Activated T-helper 1 cell treated with anti-CD3 and anti-CD28 coated beads, Interleukin-2, amount 50 U/mL, for 16 hours (primary cell): Measurements from ENCODE around the gene UPP2.

Experiments used
- DNase-seq, 2 donors: peaks; one replicate each; pipeline ENCODE4 v3.0.0-alpha.2; 2020; ENCODE audit warnings: low read depth in 1 of 2, low spot score in 1 of 2

UPP2 gene

GRCh38 chr2:158104903-158105302 is 3.2 kb downstream of the UPP2 start:
- DNase-seq = no peak

GRCh38 chr2:158112992-158113391 is 11.3 kb downstream of the UPP2 start:
- DNase-seq = no peak

- no peak for DNase-seq
Observed at GRCh38 chr2:158113741-158114295, 12.1 kb downstream of the UPP2 start.

GRCh38 chr2:158114516-158114915 is 12.8 kb downstream of the UPP2 start:
- no peak for DNase-seq

GRCh38 chr2:158115202-158115767 is 13.6 kb downstream of the UPP2 start:
- no peak for DNase-seq

GRCh38 chr2:158116936-158117335 is 15.3 kb downstream of the UPP2 start:
- DNase-seq = no peak

- no peak for DNase-seq
Observed at GRCh38 chr2:158120102-158120501, 18.4 kb downstream of the UPP2 start.

- no peak for DNase-seq
Observed at GRCh38 chr2:158120664-158121641, 19.3 kb downstream of the UPP2 start.

- no peak for DNase-seq
Observed at GRCh38 chr2:158124896-158125295, 23.2 kb downstream of the UPP2 start.

- DNase-seq = no peak
Observed at GRCh38 chr2:158125756-158126498, 24.3 kb downstream of the UPP2 start.

- DNase-seq = no peak
Observed at GRCh38 chr2:158127380-158127804, 25.7 kb downstream of the UPP2 start.

GRCh38 chr2:158128168-158128973 is 26.7 kb downstream of the UPP2 start:
- DNase-seq = no peak

- no peak for DNase-seq
Observed at GRCh38 chr2:158129037-158129436, 27.4 kb downstream of the UPP2 start.

GRCh38 chr2:158130832-158131473 is 29.3 kb downstream of the UPP2 start:
- DNase-seq = no peak

GRCh38 chr2:158131483-158131912 is 29.8 kb downstream of the UPP2 start:
- no peak for DNase-seq

GRCh38 chr2:158131919-158132566 is 30.4 kb downstream of the UPP2 start:
- no peak for DNase-seq

GRCh38 chr2:158134055-158134454 is 32.4 kb downstream of the UPP2 start:
- no peak for DNase-seq

- no peak for DNase-seq
Observed at GRCh38 chr2:158134655-158135054, 33.0 kb downstream of the UPP2 start.

- no peak for DNase-seq
Observed at GRCh38 chr2:158135096-158135495, 33.4 kb downstream of the UPP2 start.

GRCh38 chr2:158138255-158138654 is 36.6 kb downstream of the UPP2 start:
- DNase-seq = no peak
